ENCODE results near the gene AMPD3. TPM values are rescaled to one million over a fixed set of nuclear protein-coding genes. Genes with fewer than 3 reads are reported as not detected.

Gene AMPD3
- total RNA-seq, 1 experiment from 2014 or later, result 14.3 TPM

DNA sequence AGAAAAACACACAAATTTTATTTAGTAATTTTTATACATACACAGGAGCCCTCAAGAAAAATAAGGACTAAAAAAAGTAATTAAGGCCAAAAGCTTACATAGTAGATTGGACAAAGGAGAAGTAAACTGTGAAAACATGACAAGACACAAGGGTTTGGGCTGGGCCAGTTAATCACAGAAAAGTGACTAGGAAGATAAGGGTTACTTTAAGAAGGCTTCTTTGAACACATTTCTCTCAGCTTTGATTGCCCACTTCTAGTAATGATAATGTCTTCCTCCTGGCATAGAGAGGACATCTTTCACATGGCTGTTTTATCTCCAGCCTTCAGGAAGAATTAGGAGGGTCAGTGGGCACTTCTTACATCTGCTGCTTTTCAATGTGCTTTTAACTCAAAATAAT, 82.5 kb downstream of the AMPD3 start:
- no peak for DNase-seq (ENCODE audit: low read depth)

DNA sequence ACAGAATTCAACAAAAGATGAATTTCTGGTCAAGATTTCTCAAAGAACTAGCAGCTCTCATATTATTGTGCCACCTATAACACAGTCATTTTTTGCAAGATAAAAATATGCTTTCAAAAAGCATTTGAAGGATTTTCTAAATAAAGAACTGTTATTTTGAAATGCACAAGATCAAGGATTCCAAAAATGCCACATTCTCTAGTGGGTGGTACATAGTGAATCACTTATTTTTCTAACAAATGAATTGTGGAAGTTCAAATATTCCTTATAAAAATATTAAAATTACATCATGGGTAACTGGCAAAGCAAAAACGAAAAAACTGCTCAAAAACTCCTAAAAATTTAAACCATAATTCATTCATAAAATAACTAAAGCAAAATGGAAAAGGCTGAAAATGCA, 83.9 kb downstream of the AMPD3 start:
- DNase-seq (ENCODE audit: low read depth), result no peak

DNA sequence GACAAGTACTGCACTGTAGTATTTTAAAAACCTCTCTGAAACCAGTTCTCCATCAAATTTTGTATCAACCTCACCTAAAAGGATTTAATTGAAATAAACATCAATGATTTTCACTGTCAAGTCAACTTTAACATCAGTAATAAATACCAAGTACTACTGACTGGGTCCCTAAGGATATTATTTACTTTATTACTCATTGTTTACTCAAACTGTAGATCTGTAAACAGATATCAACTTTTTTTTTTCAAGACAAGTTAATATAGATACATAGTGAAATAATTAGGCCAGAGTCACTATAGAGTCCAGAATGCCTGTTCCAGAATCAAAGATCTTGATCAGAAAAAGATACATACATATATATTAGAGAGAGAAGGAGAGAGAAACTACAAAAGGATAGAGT, 84.3 kb downstream of the AMPD3 start:
- DNase-seq (ENCODE audit: low read depth), result no peak

DNA sequence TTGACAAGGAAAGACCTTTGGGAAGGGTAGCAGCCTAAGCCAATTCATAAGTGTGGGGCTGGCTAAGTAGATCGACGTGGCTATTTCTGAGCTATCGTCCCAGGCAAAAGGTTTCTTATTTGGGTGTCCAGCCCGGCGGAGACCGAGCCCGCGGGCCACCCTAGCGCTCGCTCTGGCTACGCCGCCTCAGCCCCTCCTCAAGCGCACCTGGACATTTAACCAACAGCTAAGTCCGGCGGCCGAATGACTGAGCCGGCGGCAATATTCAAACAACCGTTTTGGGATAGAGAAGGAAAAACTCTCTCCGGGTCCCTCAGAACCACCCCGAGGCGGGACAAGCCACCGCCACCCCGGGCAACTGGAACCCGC, 85.5 kb downstream of the AMPD3 start:
- no peak for DNase-seq (ENCODE audit: low read depth)

DNA sequence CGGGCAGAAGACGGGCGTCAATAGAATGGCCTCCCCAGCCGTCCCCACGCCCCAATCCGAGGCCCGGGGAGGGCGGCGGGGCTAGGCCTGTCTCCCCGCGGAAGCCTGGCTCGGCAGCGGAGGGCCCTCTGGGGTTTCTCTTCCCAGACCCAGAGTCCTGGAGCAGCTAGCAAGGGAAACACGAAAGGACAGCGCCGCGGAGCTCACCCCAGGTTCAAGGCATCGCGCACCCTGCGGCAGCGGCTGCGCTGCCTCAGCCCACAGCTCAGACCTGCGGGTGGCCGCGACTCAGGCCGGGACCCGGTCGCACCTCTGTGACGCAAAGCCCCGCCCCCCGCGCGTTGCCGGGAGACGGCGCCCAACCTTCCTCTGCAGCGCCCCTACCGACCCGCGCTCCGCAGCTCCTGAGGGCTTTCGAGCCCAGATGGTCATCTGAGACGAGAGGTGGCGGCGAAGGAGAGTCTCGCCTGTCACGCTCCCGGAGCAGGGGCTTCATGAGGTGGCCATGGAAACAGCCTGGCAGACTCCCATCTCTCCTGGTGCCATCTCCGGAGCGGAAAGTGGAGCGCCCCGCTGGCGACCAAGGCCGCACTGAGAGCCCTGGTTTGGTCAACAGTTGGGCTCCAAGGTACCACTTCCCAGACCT, 86.0 kb downstream of the AMPD3 start, which contains the start of gene RNF141:
RNF141 (minus strand) TSS at position 273 of the 646 bp plus-strand sequence. CDS start 7,029 bp downstream, outside the sequence.
- peak; percentile 87 for DNase-seq (ENCODE audit: low read depth)

DNA sequence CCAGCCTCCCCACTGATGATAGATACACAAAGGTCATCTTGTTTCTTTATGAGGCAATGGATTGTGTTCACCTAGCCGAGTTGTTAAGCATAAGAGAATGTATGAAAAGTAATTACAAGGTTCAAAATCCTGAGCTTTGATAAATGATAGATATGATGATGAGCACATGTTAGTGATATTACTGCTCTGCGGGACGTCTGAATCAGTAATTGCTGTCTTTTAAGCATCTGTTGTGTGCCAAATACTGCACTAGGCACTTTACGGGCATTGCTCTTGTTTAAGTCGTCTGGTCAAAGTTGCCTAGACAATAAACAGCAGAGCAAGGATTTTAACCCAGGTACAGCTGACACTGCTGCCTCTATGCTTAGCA, 86.5 kb downstream of the AMPD3 start:
- no peak for DNase-seq (ENCODE audit: low read depth)

DNA sequence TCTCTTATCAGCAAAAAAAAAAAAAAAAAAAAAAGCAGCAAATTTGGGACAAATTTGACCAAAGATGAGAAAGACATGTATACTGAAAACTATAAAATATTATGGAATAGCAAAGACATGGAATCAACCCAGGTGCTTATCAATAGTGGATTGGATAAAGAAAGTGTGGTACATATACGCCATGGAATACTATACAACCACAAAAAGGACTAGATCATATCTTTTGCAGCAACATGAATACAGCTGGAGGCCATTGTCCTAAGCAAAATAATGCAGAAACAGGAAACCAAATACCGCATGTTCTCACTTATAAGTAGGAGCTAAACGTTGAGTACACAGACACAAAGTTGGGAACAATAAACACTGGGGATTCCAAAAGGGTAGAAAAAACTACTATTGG, 87.7 kb downstream of the AMPD3 start:
- DNase-seq (ENCODE audit: low read depth), result no peak

DNA sequence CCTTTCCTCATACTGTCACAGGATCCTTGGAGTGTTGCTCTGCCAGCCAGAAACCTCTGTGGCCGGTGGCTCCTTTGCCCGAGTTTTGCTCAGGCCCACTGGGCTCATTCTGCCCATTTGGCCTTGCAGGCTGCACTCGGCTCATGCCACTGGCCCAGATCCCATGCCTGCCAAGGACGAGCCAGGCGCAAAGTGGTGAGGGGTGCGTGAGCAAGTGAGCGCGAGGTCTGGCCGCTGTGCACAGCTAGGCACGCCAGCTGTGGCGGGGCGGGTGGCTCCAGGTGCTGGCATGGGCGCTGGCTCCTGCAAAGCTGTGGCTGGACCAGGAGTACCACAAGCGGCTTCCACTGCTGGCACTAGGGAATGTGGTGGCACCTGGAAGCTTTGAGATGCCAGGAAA, 88.7 kb downstream of the AMPD3 start:
- DNase-seq (ENCODE audit: low read depth), result no peak

DNA sequence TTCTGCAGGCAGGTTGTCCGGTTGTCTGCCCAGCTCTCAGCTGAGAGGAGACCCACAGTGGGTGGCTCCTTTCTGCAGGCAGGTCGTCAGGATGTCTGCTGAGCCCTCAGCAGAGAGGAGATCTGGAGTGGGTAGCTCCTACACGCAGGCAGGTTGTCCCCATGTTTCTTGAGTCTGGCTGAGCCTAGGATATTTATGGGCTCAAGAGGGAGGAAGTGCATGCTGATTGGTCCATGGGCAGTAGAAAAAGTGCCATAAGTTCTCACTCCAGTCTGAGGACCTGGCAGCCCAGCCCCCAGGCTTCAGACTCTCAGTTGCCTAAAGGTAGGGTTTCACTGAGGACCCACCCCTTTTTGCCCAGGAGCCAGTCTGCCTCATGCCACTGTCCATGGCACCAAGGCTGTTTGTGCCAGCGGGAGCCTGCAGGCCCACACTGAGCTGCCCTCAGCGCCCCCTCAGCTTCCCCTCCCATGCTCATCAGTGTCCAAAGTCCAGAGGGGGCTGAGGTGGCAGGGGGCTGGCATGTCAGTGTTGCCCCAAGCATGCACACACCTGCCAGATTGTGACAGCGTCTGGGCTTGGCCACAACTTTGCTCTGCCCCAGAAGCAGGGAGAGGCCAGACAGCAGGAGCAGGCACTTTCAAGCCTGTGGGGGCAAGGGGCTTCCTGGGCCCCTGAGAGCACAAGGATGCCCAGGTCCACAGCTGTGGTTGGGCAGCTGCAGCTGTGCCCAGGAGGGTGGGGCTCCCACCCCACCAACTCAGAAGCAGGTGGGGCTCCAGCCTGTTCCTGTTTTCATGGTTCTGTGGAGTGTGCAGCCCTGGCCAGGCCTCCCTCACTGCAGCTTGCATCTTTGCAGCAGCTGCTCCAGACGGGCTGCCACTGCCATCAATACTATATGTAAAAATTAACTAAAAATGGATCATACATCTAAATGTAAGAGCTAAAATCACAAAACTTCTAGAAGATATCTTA, 89.7 kb downstream of the AMPD3 start:
- no peak for DNase-seq (ENCODE audit: low read depth)

DNA sequence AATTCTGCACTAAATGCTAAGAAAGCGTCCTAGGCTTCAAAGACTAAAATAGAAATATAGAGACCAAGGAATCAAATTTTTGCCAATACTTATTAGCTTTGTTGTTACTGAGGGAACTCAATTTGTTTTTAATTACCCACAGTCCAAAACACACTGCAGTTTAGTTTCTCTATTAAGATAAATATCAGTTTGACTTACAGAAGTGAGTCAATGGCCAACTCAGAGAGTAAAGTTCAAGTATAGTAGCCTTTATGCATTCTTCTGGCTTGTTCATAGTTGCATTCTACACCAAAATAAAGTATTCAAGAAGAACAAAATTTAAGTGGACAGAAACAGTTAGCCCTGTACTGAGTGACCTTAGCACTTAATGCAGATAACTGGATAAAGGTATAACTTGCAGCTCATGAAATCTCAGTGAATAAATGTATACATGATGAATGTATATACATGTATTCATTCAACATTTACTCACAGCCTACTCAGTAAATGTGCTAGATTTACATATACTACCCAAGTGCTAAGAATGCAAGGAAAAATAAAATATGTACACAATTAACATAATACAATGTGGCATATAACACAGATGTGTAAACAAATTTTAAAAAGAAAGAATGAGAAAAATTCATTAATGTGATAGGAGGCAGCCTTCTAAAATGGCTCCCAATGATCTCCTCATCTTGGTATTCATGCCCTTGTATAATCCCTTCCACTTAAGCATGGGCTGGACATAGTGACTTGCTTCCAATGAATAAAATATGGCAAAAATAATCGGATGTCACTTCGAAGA, 95.6 kb downstream of the AMPD3 start:
- DNase-seq (ENCODE audit: low read depth), result peak; percentile 61

DNA sequence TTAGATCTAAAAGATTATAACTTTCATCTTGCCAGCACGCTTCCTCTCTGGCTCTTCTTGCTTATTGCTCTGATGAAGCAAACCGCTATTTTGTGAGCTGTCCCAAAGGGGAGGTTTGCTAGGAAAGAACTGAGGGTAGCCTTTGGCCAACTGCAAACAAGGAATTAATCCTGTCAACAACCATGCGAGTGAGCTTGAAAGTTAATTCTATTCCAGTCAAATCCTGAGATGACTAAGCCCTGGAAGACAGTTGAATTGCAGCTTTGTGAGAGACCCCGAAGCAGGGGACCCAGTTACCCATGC, 96.2 kb downstream of the AMPD3 start:
- DNase-seq (ENCODE audit: low read depth), result peak; percentile 39

DNA sequence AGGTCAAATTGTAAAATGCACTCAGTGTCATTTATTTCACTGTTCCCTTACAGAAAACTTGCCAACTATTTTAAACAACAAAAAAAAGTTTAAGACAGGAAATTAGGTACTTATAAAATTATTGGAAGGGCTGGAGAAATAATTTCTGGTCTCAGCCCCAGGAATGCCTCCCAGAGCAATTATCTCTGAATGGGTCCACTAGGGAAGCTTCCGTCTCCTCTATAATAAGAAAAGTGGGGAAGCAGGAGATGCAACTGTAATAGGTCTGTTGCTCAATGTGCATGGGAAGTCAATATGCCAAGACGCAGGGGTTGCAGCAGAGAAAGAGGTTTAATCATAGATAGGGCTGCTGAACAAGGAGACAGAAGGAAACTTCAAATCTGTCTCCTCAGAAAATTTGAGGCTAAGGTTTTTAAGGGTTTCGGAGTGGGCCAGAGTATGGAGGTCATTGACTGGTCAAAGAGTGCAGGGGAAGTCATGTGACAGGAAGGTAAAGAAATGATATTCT, 96.8 kb downstream of the AMPD3 start:
- DNase-seq (ENCODE audit: low read depth), result no peak

DNA sequence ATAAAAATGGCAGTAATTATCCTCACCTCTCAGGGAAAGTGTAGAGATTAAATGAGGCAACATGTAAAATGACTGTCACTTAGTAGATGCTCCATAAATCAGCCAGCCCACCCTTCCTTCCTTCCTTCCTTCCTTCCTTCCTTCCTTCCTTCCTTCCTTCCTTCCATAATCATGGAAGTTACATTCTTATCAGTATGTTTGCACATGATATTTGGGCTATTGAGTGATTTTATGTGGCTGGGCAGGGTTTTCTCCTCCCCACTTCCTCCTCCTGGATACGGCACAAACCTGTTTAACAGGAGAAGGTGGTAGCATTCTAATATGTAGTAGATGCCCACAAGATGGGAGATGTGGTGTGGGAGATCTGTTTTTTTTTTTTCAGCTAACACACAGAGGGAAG, 101.5 kb downstream of the AMPD3 start:
- no peak for DNase-seq (ENCODE audit: low read depth)

Other genes with a start within 250 kb of the AMPD3 start
- gene SBF2, start 161.0 kb upstream of the AMPD3 start, total RNA-seq (2014; rRNA removed; shearing (Covaris generic)), result 27.8 and 33.5 TPM in 2 replicates
- 102 and 123 TPM in 2 replicates for gene ADM, start 150.2 kb upstream of the AMPD3 start, total RNA-seq (2014; rRNA removed; shearing (Covaris generic))
- gene RNF141, start 85.9 kb downstream of the AMPD3 start, total RNA-seq (2014; rRNA removed; shearing (Covaris generic)), result 29.8 and 30.5 TPM in 2 replicates
- gene LYVE1, start 113.4 kb downstream of the AMPD3 start, total RNA-seq (2014; rRNA removed; shearing (Covaris generic)), result 0.36 TPM in 1 of 2 replicates, not detected in the other
- gene IRAG1, start 238.5 kb downstream of the AMPD3 start, total RNA-seq (2014; rRNA removed; shearing (Covaris generic)), result 15.4 and 23.8 TPM in 2 replicates

Data from RPMI7951 (cell line).